ENCODE measurements around the gene F7.

F7 gene

DNA sequence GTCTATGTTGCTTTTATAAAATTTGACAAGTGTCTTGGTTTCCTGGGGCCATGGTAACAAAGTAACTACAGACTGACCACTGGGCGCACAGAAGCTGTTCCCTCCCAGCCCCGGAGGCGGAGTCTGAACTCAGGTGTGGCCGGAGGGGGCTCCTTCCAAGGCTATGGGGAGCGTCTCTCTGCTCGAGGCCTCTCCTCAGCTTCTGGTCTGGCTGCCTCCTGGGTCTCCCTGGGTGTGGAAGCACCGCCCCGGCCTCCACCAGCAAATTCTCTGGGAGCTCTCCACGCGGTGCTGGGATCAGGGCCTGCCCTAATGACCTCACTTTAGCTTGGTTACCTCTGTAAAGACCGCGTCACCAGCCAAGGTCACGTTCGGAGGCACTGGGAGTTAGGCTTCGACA, 45.7 kb upstream of the F7 start:
- TF ChIP-seq YY1 (IDR thresholded peaks at IDR 0.05; ENCODE audit: low read depth) (no peak), TAF1 (IDR thresholded peaks at IDR 0.05; ENCODE audit: low read depth) (no peak), TCF12 (IDR thresholded peaks at IDR 0.05; ENCODE audit: low read depth) (no peak)
- TF ChIP-seq, protein P1, sequence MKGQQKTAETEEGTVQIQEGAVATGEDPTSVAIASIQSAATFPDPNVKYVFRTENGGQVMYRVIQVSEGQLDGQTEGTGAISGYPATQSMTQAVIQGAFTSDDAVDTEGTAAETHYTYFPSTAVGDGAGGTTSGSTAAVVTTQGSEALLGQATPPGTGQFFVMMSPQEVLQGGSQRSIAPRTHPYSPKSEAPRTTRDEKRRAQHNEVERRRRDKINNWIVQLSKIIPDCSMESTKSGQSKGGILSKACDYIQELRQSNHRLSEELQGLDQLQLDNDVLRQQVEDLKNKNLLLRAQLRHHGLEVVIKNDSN (IDR thresholded peaks at IDR 0.05): no peak

DNA sequence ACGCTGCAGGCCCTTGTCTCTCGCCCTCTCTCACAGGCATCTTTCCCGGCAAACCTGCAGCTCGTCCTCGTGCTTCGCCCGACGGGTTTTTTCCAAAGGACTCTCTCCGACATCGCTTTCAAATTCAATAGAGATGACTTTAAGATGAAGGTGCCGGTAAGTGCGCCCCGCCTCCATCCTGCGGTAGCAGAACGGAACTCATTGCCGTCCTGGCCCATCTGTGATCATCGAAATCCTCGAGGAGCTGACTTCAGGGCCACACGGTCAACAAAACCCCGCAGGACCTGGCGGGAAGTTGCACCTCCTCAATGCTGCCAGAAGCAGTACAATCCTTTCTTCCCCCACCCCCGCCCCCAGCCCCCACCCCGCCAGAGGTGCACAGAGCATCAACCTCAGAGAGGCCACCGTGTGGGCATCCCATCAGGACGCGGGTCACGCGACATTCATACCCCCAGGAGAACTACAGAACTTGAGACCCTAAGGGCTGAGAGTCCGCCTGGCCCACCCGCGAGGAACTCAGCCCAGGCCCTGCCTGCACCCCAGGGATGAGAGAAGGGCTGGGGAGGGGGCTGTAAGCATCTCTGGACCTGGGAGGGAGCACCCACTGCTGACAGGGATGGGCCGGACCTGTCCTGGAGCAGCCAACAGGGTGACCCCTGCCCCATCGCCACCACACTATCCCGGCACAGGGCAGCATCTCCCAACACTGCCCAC, 44.9 kb upstream of the F7 start:
- TF ChIP-seq TEAD4 (IDR thresholded peaks at IDR 0.05): no peak
- no peak for TF ChIP-seq YY1 (IDR thresholded peaks at IDR 0.05; ENCODE audit: low read depth)
- TF ChIP-seq, protein P2, sequence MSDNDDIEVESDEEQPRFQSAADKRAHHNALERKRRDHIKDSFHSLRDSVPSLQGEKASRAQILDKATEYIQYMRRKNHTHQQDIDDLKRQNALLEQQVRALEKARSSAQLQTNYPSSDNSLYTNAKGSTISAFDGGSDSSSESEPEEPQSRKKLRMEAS (IDR thresholded peaks at IDR 0.05): no peak
- no peak for TF ChIP-seq NFIC (IDR thresholded peaks at IDR 0.05)
- no peak for TF ChIP-seq RAD21 (IDR thresholded peaks at IDR 0.05; ENCODE audit: low read depth)
- no peak for TF ChIP-seq CREB1 (IDR thresholded peaks at IDR 0.05; ENCODE audit: low read depth)
- TF ChIP-seq, protein P1 (IDR thresholded peaks at IDR 0.05): no peak
- TF ChIP-seq EGR1 (IDR thresholded peaks at IDR 0.05): no peak
- TF ChIP-seq FOXM1 (IDR thresholded peaks at IDR 0.05; ENCODE audit: borderline replicate concordance, low read depth): no peak
- TF ChIP-seq CEBPB (IDR thresholded peaks at IDR 0.05): no peak
- no peak for TF ChIP-seq ZBTB7A (IDR thresholded peaks at IDR 0.05; ENCODE audit: low read depth)
- no peak for TF ChIP-seq TAF1 (IDR thresholded peaks at IDR 0.05; ENCODE audit: low read depth)
- TF ChIP-seq, protein P3, sequence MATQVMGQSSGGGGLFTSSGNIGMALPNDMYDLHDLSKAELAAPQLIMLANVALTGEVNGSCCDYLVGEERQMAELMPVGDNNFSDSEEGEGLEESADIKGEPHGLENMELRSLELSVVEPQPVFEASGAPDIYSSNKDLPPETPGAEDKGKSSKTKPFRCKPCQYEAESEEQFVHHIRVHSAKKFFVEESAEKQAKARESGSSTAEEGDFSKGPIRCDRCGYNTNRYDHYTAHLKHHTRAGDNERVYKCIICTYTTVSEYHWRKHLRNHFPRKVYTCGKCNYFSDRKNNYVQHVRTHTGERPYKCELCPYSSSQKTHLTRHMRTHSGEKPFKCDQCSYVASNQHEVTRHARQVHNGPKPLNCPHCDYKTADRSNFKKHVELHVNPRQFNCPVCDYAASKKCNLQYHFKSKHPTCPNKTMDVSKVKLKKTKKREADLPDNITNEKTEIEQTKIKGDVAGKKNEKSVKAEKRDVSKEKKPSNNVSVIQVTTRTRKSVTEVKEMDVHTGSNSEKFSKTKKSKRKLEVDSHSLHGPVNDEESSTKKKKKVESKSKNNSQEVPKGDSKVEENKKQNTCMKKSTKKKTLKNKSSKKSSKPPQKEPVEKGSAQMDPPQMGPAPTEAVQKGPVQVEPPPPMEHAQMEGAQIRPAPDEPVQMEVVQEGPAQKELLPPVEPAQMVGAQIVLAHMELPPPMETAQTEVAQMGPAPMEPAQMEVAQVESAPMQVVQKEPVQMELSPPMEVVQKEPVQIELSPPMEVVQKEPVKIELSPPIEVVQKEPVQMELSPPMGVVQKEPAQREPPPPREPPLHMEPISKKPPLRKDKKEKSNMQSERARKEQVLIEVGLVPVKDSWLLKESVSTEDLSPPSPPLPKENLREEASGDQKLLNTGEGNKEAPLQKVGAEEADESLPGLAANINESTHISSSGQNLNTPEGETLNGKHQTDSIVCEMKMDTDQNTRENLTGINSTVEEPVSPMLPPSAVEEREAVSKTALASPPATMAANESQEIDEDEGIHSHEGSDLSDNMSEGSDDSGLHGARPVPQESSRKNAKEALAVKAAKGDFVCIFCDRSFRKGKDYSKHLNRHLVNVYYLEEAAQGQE (IDR thresholded peaks at IDR 0.05; ENCODE audit: low read depth): no peak
- no peak for TF ChIP-seq TCF12 (IDR thresholded peaks at IDR 0.05; ENCODE audit: low read depth)
- TF ChIP-seq EP300 (IDR thresholded peaks at IDR 0.05; ENCODE audit: borderline replicate concordance): no peak

DNA sequence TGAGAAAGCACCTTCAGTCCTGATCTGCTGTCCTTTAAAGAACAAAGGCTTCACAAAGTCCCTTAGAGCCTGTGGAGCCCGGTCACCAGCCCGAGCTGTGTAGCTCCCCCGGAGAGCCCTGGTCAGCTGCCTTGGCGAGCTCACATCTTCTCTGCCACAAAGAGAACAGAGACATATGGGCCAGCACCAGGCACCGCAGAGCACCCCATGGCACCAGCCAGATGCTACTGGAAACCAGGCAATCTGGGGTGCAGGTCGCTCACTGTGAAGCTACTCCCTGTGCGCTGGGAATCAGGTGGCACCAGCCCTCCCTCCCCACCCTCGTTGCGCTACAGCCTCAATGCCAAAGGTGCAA, 44.3 kb upstream of the F7 start:
- TF ChIP-seq, protein P1 (IDR thresholded peaks at IDR 0.05): no peak
- no peak for TF ChIP-seq TCF12 (IDR thresholded peaks at IDR 0.05; ENCODE audit: low read depth)

DNA sequence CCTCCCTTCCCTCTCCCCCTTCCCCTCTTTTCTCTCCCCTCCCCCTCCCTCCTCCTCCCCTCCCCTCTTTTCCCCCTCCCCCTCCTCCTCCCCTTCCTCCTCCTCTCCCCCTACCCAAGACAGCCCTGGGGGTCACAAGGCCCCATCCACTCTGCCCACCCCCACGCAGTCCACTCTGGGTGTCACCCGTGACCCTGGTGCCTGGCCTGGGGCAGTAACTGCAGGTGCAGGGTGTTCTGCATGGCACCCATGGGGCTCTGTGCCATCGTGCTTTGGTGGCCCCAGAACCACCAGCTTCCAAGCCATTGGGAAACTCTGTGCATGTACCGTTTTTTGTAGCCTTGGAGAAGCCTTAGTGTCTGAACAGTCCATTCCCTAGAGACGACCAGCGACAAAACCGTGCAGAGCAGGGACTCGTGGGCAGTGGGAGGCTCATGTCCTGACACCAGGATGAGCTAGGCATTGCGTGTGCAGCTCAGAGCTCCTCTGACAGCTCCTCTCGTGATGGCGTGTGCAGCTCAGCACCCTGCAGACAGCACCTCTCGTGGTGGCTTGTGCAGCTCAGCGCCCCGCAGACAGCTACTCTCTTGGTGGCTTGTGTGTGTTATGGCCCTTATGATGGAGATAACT, 43.7 kb upstream of the F7 start:
- TF ChIP-seq TEAD4 (IDR thresholded peaks at IDR 0.05) (no peak), TCF12 (IDR thresholded peaks at IDR 0.05; ENCODE audit: low read depth) (no peak), TAF1 (IDR thresholded peaks at IDR 0.05; ENCODE audit: low read depth) (no peak), RAD21 (IDR thresholded peaks at IDR 0.05; ENCODE audit: low read depth) (no peak), NFIC (IDR thresholded peaks at IDR 0.05) (no peak), ZBTB7A (IDR thresholded peaks at IDR 0.05; ENCODE audit: low read depth) (no peak), CEBPB (IDR thresholded peaks at IDR 0.05) (no peak)
- TF ChIP-seq, protein P2 (IDR thresholded peaks at IDR 0.05): no peak

DNA sequence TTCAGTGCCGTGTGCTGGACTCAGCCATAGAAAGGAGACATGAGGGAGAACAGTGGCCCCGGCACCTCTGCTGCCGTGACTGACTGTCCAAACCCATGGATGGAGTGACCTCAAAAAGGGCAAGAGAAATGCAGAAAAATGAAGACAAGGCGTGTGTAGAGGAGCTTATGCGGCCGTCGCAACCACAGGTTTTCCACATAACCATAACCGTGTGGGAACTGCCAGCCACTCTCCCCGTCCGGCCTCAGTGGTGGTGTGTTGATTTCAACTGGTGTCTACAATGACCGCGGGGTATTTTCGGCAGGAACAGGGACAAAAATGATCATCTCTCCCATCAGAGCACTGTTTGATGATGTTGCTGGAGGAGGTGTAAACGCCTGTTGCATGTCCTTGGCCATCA, 42.9 kb upstream of the F7 start:
- TF ChIP-seq TEAD4 (IDR thresholded peaks at IDR 0.05) (no peak), EP300 (IDR thresholded peaks at IDR 0.05; ENCODE audit: borderline replicate concordance) (no peak)
- TF ChIP-seq, protein P3 (IDR thresholded peaks at IDR 0.05; ENCODE audit: low read depth): no peak

DNA sequence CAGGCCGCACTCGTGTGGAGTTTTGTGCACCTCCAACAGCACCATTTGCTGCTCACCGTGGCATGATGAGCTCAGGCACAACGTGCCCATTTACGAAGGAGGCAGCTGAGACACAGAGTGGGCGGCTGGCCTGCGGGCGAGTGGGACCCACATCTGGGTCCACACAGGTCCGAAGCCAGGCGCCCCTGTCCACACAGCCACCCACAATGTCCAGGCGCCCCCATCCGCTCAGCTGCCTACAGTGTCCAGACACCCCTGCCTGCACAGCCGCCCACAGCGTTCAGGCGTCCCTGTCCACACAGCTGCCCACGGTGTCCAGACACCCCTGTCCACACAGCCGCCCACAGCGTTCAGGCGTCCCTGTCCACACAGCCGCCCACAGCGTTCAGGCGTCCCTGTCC, 42.5 kb upstream of the F7 start:
- no peak for TF ChIP-seq EGR1 (IDR thresholded peaks at IDR 0.05)
- TF ChIP-seq FOXM1 (IDR thresholded peaks at IDR 0.05; ENCODE audit: borderline replicate concordance, low read depth): no peak
- no peak for TF ChIP-seq ZBTB7A (IDR thresholded peaks at IDR 0.05; ENCODE audit: low read depth)
- no peak for TF ChIP-seq CEBPB (IDR thresholded peaks at IDR 0.05)
- TF ChIP-seq TAF1 (IDR thresholded peaks at IDR 0.05; ENCODE audit: low read depth): no peak
- TF ChIP-seq, protein P2 (IDR thresholded peaks at IDR 0.05): no peak
- no peak for TF ChIP-seq CREB1 (IDR thresholded peaks at IDR 0.05; ENCODE audit: low read depth)
- TF ChIP-seq, protein P3 (IDR thresholded peaks at IDR 0.05; ENCODE audit: low read depth): no peak
- TF ChIP-seq, protein P1 (IDR thresholded peaks at IDR 0.05): no peak
- TF ChIP-seq NFIC (IDR thresholded peaks at IDR 0.05): no peak
- TF ChIP-seq EP300 (IDR thresholded peaks at IDR 0.05; ENCODE audit: borderline replicate concordance): no peak
- no peak for TF ChIP-seq RAD21 (IDR thresholded peaks at IDR 0.05; ENCODE audit: low read depth)
- no peak for TF ChIP-seq TEAD4 (IDR thresholded peaks at IDR 0.05)
- no peak for TF ChIP-seq TCF12 (IDR thresholded peaks at IDR 0.05; ENCODE audit: low read depth)
- no peak for TF ChIP-seq YY1 (IDR thresholded peaks at IDR 0.05; ENCODE audit: low read depth)

All from Ishikawa (cell line).